HG03039 (cell line): ENCODE data around the gene GPC3.
"Not testable (repeated sequence)": the region's sequence is repeated elsewhere in the genome, so short reads cannot be mapped to it uniquely, and the experiment has no call there.

Experiments used
- ATAC-seq: cut with Tn5 transposase; IDR thresholded peaks from one replicate; pipeline ENCODE4 v1.9.1; 2021; ENCODE audit warnings: mild to moderate bottlenecking, moderate library complexity; ENCODE audit not compliant: unreplicated experiment

The GPC3 gene

GRCh38 chrX:133999031-133999705, 13.8 kb upstream of the GPC3 start:
- ATAC-seq = no peak

DNA sequence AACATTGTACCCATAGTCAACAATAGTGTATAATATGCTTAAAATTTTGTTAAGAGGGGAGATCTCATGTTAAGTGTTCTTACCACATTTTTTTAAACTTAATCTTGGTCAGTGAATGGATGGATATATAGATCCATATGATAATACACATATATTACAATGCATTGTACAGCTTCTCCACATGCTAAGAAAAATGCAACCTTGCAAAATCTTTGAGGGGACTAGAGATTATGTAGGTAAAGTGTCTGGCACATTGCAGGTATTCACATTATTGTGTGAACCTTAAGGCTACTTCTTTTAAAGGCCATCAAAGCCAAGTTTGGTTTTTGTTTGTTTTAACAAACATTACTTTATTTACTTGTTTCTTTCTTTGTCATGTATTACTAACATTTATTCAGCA, 10.4 kb upstream of the GPC3 start:
- ATAC-seq = no peak

- ATAC-seq = no peak
These were observed 9.2 kb upstream of the GPC3 start for GRCh38 chrX:133994576-133994975.

GRCh38 chrX:133992882-133993281, 7.5 kb upstream of the GPC3 start:
- no peak for ATAC-seq

GRCh38 chrX:133991814-133992213, 6.4 kb upstream of the GPC3 start:
- no peak for ATAC-seq

DNA sequence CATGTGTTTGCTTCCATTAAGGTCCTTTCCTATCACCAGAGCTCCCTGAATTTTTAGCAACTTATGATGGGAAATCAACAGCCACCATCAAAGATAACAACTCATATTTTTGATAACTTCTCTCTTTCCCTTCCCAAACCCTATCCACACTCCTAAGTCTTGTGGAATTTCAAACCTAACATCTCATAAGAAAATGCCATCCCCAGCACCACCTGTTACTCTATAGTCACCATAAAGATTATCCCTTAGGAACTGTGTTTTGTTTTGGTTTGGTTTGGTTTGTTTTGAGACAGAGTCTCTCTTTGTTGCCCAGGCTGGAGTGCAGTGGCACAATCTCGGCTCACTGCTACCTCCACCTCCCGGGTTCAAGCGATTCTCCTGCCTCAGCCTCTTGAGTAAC, 5.7 kb upstream of the GPC3 start:
- not testable (repeated sequence) for ATAC-seq

DNA sequence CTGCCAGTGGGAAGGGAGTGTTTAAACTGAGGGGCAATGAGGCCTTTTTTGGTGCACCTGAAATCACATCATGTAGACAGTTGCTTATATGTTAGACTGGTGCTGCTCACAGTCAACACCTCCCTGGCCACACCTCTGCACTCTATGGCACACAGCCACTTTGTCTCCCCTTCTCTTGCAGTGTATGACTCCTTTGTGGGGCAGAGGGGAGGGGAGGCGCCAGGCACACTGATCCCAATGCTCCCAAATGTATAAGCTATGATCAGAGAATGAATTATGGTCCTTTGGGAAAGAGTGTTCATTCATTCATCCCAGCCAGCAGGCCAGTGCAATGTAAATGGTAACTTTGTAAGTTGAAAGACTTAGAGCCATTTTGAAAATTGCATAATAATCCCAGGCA, 4.6 kb upstream of the GPC3 start:
- no peak for ATAC-seq

DNA sequence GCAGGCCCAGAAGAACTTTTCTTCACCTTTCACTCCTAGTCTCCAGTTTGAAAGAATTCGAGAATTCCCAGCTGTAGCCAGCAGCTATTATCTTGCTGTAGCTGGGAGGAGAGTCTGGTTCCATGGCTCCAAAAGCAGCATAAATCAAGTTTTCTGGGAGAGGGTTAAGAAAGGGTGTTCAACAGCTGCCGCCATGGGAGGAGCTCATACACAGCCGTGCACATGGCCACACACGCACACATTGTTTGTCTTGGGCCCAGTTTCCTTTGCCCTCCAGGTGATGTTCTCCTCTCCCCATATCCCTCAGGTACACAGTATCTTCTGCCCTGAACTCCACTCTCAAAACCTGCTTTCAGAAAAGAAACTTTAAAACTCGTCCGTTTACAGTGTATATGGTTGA, 4.1 kb upstream of the GPC3 start:
- no peak for ATAC-seq

DNA sequence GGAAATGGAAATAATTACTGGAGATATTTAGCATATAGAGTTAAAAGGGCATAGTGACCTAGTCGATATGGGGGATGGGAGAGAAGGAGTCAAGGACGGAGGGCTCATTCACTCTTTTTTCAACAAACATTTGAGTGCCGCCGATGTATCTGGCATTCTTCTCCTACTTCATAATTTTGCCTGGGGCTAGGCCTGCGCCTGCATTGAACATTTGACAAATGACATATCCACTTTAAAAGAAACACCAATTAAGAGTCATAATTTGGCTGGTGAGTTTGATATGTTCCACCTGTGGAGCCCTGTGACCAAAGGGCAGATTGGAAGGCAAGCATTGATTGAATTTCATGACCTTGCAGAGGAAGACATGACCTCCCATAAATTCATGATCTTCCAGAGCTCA, 2.6 kb upstream of the GPC3 start:
- no peak for ATAC-seq

DNA sequence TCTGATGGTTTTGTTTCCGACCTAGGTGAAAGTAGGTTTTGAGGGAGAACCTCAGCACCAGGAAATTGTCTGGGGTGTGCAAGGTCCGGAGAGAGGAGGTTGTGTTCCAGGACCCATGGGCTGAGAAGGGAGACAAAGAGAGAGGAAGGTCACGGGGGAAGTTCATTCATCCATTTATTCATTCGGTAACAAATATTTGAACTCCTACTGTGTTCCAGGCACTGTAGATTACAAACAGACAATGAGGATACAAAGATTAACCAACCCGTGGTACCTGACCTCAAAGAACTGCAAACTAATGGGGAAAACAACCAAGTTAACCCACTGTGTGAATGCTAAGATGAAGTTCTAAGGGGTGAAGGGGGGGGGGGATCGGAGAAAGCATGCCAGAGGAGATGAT, 1.8 kb upstream of the GPC3 start:
- no peak for ATAC-seq

GRCh38 chrX:133985967-133986683, 731 bp upstream of the GPC3 start:
- no peak for ATAC-seq

DNA sequence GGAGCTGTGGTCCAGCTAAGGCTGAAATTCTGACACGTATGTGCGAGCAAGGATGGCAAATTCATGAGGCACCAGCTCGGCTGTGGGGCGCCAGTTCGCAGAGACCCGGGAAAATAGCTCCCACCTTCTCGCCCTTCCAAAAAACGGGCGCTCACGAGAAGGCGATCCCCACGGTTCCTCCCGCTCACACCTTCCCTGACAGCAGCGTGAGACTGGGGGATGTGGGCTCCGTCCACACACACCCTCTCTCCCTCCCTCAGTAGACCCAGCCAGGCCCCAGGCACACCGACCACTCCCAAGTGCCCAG, 584 bp downstream of the GPC3 start:
- no peak for ATAC-seq

DNA sequence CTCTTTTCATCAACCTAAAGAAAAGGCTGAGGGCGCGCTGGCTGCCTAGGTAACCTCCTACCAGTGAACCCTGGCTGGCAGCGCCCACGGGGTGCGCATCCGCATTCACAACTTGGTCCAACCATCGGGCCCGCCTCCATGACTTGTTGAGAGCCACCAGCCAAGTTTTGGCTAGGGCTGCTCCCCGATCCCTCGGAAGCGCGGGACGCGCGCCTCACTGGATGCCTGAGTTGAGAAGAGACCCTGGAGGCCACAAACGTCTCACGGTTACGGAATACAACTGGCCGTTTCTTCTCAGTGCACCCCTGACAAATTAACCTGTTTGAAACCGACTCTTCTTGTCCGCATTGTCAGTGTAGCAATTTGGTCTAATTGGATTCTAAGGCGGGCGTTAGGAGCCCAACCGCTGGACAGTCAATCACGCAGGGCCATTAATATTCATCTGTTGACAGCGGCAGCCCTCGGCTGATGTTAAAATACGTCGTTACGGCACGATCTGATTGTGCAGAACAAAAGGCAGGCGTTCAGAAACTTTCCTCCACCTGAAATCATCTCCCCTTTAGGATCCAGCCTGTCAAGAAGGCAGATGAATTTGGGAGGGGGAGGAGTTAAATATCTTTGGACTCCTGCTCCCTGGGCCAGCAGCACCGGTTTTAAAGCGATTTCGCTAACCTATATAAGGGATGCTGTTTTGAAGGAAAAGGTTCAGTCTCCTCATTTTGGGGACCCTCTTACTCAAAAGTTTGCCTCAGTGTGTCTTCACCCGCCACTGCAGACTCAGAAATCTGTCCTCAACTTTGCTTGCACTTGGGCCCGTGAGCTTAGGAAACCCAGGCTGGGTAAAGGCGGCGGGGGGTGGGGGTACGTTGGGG, 1.2 kb downstream of the GPC3 start:
- ATAC-seq = no peak

DNA sequence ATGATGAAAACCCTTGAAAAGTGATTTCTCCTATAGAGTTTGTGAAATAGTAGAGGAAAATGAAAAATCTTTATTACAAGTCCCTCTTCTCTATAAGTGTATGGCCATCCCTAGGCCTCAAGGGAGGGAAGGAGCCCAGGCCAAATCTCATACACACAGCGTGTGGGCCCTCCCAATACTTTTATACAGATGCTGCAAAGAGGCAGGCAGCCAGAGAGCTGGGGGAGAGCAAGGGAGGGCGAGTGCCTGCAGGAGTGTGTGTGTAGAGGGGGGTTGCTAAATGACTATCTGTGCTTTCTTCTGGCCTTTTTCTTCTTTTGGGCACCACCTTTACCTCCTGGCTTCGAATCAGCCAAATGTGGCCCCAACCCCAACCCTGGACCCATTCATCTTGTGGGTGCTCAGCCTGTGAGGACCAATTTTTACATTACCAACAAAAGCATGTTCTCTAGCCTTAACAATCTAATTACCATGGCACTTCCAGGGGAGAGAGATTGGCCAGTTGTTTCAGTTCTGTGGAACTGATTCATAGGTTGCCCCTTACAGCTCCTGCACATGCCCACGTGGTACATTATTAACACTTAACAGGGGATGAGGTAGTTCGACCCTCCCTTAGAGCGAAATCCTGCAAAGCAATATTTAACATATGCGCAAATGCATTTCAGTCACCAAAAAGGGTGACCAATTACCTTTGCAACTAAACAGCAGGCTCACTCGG, 2.0 kb downstream of the GPC3 start:
- no peak for ATAC-seq

DNA sequence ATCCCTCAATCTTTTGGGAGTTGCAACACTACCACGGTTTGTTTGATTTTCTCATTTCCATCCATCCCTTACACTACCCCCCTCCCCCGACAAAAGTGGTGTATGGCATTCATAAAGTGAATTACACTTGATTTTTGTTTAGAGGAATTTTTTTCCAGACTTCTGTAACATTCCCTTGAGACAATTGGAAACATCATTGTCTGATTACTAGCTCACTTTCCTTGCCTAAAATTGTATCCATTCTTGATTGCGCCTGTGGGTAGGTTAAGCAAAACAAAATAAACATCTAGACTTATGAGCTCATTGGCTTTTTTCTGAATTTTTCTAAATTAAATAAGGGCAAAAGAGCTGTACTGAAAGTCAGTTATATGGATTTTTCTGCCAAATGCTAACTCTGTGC, 3.5 kb downstream of the GPC3 start:
- ATAC-seq = no peak

GRCh38 chrX:133980832-133981588, 4.4 kb downstream of the GPC3 start:
- ATAC-seq = no peak

- ATAC-seq = no peak
These were observed 5.0 kb downstream of the GPC3 start for GRCh38 chrX:133980406-133980805.

- no peak for ATAC-seq
These were observed 5.7 kb downstream of the GPC3 start for GRCh38 chrX:133979641-133980230.

- no peak for ATAC-seq
These were observed 11.7 kb downstream of the GPC3 start for GRCh38 chrX:133973704-133974103.

- ATAC-seq = no peak
These were observed 12.5 kb downstream of the GPC3 start for GRCh38 chrX:133972916-133973315.
